Adrenal gland (tissue), 12 donors: ENCODE measurements around the gene TMEM63C. TPM values are rescaled to one million over a fixed set of nuclear protein-coding genes. Genes with fewer than 3 reads are reported as not detected.

Experiments used
- DNase-seq, 7 donors: peaks; one replicate each; pipeline ENCODE4 v3.0.0-alpha.2; 2019 to 2020
- H3K27ac ChIP-seq, 5 donors: fragments of 200-600 bp; sonication (generic) in 4 of 5; 1 replicate in 3 of 5; 2 replicates in 2 of 5; pipeline versions ENCODE4 v1.5.1 to v1.8.0; 2016 to 2020; ENCODE audit warnings: mild to moderate bottlenecking in 1 of 5
- H3K27me3 ChIP-seq: fragments of 200-600 bp; 2 replicates; pipeline ENCODE4 v1.8.0; 2021
- H3K36me3 ChIP-seq, 2 donors: fragments of 200-600 bp; replicated peaks in 1 of 2; 1 replicate in 1 of 2; 2 replicates in 1 of 2; pipeline versions ENCODE4 v1.5.1 to v1.8.0; 2018 to 2022
- H3K4me1 ChIP-seq, 2 donors: fragments of 200-600 bp; replicated peaks in 1 of 2; 1 replicate in 1 of 2; 2 replicates in 1 of 2; pipeline versions ENCODE4 v1.5.1 to v1.8.0; 2018 to 2021
- H3K4me3 ChIP-seq, 4 donors: fragments of 200-600 bp; sonication (generic) in 3 of 4; one replicate each; pipeline ENCODE4 v1.5.1; 2016 to 2018
- H3K9me3 ChIP-seq, 3 donors: fragments of 200-600 bp; sonication (generic) in 1 of 3; replicated peaks in 1 of 3; 1 replicate in 2 of 3; 2 replicates in 1 of 3; pipeline versions ENCODE4 v1.5.1 to v1.8.0; 2016 to 2021
- POLR2A ChIP-seq, 2 donors: fragments of 450-650 bp; IDR thresholded peaks; one replicate each; pipeline ENCODE4 v1.6.1; 2017; ENCODE audit warnings: antibody characterized with exemption in 2 of 2, mild to moderate bottlenecking in 2 of 2, moderate library complexity in 1 of 2
- WGBS, 4 donors: extraction: QIAGEN DNeasy Blood & Tissue Kit in 2 of 4; methylation state at CpG; one replicate each; pipeline versions ENCODE4 v1.1.5 to v1.1.7; 2013 to 2017; 5-methylcytosine and 5-hydroxymethylcytosine counted together
- intact Hi-C, 2 donors: fragments of 100-400 bp; cut with DNase I; formaldehyde crosslinking; loops; one replicate each; pipeline versions ENCODE4 v1.14.1 to v1.15.0; 2022 to 2023
- polyA plus RNA-seq, 3 donors: library from polyadenylated mRNA; stranded (reverse); fragments of 200-250 nt in 2 of 3; fragments of 350-450 nt in 1 of 3; fragmentation: Illumina TruSeq in 1 of 3; extraction: RNeasy Lipid Tissue Mini Kit (QIAGEN cat#74804) in 1 of 3; gene quantifications; one replicate each; pipeline ENCODE4 v1.2.3, GENCODE V29; 2013 to 2014
- total RNA-seq, 9 donors: library from RNA; depleted of rRNA in 4 of 9; stranded (reverse); fragments of >200 nt in 4 of 9; fragments of 120-200 nt in 1 of 9; fragmentation: NEBNext Ultra II Directional in 1 of 9; extraction: Animal tissue kit (Norgen Biotek cat#: 25700) in 1 of 9; gene quantifications; one replicate each; pipeline versions ENCODE4 v1.1.0 to v1.2.4, GENCODE V29; 2013 to 2023
- TF ChIP-seq, protein P1 (sequence below), 6 experiments: fragments of 450-650 bp in 4 of 6; fragments of 200-600 bp in 2 of 6; sonication (generic) in 1 of 6; IDR thresholded peaks; 1 replicate in 5 of 6; 2 replicates in 1 of 6; pipeline versions ENCODE4 v1.5.1 to v1.8.0; 2016 to 2021; ENCODE audit warnings: antibody characterized with exemption in 6 of 6, mild to moderate bottlenecking in 2 of 6, moderate library complexity in 1 of 6
- donor health status: healthy with polysubstance abuse.
- donor health status: Bipolar disorder and iron deficiency.
- donor health status: DM: yes; HTN: yes; CAD: no.
- donor health status: DM: no; HTN: no; CAD: no.
- donor health status: DM: no; HTN: no; CAD: no.
- donor health status: DM: yes; HTN: yes; CAD: no.

TMEM63C gene
- total and polyA plus RNA-seq, 12 donors = 2.7 to 21.2 (median 8.3) TPM

DNA sequence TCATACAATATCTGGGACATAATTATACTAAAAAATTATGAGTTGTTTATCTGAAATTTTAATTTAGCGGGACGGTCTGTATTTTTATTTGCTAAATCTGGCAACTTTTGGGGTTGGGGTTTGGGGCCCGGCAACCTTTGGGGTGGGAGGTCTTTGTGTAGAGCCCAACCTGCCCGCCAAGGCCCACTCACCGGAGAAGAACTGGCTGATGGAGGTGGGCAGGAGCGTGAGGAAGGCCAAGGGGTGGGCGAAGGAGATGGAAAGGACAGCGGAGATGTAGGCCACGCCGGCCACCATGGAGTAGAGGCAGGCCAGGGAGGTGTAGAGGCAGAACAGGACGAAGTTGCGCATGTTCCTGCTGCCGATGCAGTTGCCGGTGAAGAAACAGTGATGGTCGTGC, 42.6 kb upstream of the TMEM63C start:
- 82 to 86% (median 84%) methylated on average over 15 of the region's 15 CpGs for WGBS, 4 donors
- H3K9me3 ChIP-seq = no peaks in the 10 kb centered on the region
- H3K27ac ChIP-seq = no peak overlapping the region
- no peak for DNase-seq
- TF ChIP-seq, protein P1, sequence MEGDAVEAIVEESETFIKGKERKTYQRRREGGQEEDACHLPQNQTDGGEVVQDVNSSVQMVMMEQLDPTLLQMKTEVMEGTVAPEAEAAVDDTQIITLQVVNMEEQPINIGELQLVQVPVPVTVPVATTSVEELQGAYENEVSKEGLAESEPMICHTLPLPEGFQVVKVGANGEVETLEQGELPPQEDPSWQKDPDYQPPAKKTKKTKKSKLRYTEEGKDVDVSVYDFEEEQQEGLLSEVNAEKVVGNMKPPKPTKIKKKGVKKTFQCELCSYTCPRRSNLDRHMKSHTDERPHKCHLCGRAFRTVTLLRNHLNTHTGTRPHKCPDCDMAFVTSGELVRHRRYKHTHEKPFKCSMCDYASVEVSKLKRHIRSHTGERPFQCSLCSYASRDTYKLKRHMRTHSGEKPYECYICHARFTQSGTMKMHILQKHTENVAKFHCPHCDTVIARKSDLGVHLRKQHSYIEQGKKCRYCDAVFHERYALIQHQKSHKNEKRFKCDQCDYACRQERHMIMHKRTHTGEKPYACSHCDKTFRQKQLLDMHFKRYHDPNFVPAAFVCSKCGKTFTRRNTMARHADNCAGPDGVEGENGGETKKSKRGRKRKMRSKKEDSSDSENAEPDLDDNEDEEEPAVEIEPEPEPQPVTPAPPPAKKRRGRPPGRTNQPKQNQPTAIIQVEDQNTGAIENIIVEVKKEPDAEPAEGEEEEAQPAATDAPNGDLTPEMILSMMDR (IDR thresholded peaks at IDR 0.05) = no peak
- TF ChIP-seq POLR2A (IDR thresholded peaks at IDR 0.05) = no peak
- peaks cover 63% of the 10 kb centered on the region for H3K27me3 ChIP-seq
- H3K36me3 ChIP-seq = no peaks in the 10 kb centered on the region
- intact Hi-C loops = no loop called here
- no peak overlapping the region for H3K4me3 ChIP-seq
- H3K4me1 ChIP-seq = peaks cover 8 to 16% of the 10 kb centered on the region in 2 donors

DNA sequence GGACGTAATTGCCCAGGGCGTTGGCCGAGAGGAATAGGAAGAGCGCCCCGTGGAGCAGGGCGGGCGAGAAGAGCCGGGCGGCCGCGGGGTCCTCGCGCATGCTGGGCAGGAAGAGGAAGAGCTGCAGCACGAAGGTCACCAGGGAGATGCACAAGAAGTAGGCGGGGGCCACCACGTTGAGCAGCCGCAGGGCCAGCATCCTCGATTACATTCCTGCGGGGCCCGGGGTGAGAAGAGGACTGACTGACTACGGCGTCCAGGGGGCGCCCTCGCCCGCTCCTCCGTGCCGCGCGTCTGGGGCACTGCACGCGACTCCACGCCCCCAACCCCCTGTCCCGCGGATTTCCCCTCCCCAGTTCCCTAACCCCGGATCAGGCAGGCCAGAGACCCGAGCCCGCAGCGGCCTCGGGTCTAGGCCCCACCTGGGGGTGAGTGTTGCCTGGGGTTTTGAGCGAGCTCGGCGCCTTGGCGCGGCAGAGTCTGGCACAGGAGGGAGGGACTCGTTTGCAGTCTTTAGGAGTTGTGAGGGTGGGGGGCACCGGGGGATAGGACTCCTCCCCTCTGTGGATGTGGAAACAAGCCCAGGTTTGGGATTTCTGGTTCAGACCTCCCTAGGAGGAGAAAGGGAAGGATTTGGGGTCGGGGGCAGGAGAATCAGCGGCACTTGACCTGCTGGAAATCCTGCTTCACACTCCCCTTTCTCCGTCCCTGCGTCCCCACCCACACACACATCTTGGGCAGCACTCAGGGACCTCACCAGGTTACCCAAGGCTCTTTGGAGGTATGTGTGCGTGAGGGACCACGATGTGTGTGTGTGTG, 41.8 kb upstream of the TMEM63C start:
- 3 to 5% (median 4%) methylated on average over 23 to 52 of the region's 52 CpGs for WGBS, 4 donors
- no peak overlapping the region for H3K27ac ChIP-seq
- peaks cover 67% of the 10 kb centered on the region for H3K27me3 ChIP-seq
- TF ChIP-seq, protein P1 (IDR thresholded peaks at IDR 0.05) = peak in 4 of 6 experiments; percentile 14 to 31 (median 21)
- TF ChIP-seq POLR2A (IDR thresholded peaks at IDR 0.05) = no peak
- no peaks in the 10 kb centered on the region for H3K36me3 ChIP-seq
- intact Hi-C loops = no loop called here
- no peak overlapping the region for H3K4me3 ChIP-seq
- H3K9me3 ChIP-seq = no peaks in the 10 kb centered on the region
- no peak for DNase-seq
- H3K4me1 ChIP-seq = peaks cover 8 to 16% of the 10 kb centered on the region in 2 donors

DNA sequence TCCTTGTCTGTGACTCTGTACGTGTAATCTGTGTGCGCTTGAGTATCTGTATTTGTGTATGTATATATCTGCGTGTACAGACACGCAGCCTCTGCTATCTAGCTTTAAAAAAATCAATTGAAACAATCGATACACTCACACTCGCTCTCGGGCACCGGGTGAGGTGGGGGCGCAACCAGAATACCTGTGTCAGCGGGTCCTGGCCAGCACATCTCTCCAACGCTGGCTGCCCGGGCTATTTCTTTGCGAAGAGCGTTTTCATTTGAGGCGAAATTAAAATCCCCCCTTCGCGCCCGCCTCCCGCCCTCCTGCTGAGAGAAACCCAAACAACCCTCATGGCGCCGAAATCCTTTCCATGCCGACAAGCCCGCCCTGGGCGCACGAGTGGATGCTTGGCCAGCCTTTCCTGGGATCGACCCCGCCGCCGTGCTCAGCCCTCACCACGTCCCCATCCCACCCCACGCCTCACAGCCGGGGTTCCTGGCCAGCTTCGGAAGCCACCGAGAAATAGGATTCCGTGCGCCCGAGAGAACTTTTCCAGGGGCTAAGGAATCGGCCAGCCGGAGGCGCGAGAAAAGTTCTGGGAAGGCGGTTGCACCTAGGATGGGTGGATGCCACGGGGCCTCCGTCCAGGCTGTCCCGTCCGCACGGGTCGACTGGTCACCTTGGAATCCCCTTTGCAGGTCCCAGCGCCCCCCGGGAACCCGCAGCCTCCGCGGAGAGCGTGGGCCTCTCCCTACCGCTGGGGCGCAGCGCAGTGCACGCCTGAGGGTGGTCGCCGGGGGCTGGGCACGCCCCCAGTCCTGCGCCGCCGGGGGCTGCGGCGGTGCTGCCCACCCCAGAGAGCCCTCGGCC, 41.0 kb upstream of the TMEM63C start:
- H3K27ac ChIP-seq = no peak overlapping the region
- DNase-seq = no peak
- H3K4me1 ChIP-seq = peaks cover 8 to 16% of the 10 kb centered on the region in 2 donors
- WGBS, 4 donors = 1 to 2% (median 2%) methylated on average over 42 to 67 of the region's 67 CpGs
- no peak overlapping the region for H3K4me3 ChIP-seq
- TF ChIP-seq POLR2A (IDR thresholded peaks at IDR 0.05) = no peak
- TF ChIP-seq, protein P1 (IDR thresholded peaks at IDR 0.05) = no peak
- intact Hi-C loops = no loop called here
- peaks cover 63% of the 10 kb centered on the region for H3K27me3 ChIP-seq
- H3K9me3 ChIP-seq = no peaks in the 10 kb centered on the region
- no peaks in the 10 kb centered on the region for H3K36me3 ChIP-seq
